T-helper 2 cell treated with Interferon-gamma antibody and Interleukin-4, amounts not matched to agents 5 μg/mL and 100 μg/mL, for 36 hours (primary cell): ENCODE results near the gene ZNF492.
"Not testable (repeated sequence)": the region's sequence is repeated elsewhere in the genome, so short reads cannot be mapped to it uniquely, and the experiment has no call there.

Experiments used
- DNase-seq: peaks from one replicate; pipeline ENCODE4 v3.0.0; 2021; ENCODE audit warnings: low spot score
- H3K27ac Mint-ChIP-seq: one replicate; pipeline ENCODE4 v1.8.0; 2021; ENCODE audit warnings: mild to moderate bottlenecking, mixed read lengths
- H3K27me3 Mint-ChIP-seq: one replicate; pipeline ENCODE4 v1.8.0; 2021; ENCODE audit warnings: low read depth, mixed read lengths
- H3K36me3 Mint-ChIP-seq: one replicate; pipeline ENCODE4 v1.8.0; 2021; ENCODE audit warnings: low read depth, mixed read lengths
- H3K4me1 Mint-ChIP-seq: one replicate; pipeline ENCODE4 v1.8.0; 2021; ENCODE audit warnings: low read depth, mixed read lengths
- H3K4me3 Mint-ChIP-seq: one replicate; pipeline ENCODE4 v1.8.0; 2022; ENCODE audit warnings: mild to moderate bottlenecking, moderate library complexity, mixed read lengths
- H3K9me3 Mint-ChIP-seq: one replicate; pipeline ENCODE4 v1.8.0; 2021; ENCODE audit warnings: mixed read lengths

The ZNF492 gene

GRCh38 chr19:22623841-22624221 is 10.3 kb upstream of the ZNF492 start:
- H3K4me1 Mint-ChIP-seq = no peaks in the 10 kb centered on the region
- H3K36me3 Mint-ChIP-seq = no peaks in the 10 kb centered on the region
- no peaks in the 10 kb centered on the region for H3K27me3 Mint-ChIP-seq
- H3K9me3 Mint-ChIP-seq = peaks cover 34% of the 10 kb centered on the region
- no peak overlapping the region for H3K4me3 Mint-ChIP-seq
- H3K27ac Mint-ChIP-seq = no peak overlapping the region
- DNase-seq = no peak

DNA sequence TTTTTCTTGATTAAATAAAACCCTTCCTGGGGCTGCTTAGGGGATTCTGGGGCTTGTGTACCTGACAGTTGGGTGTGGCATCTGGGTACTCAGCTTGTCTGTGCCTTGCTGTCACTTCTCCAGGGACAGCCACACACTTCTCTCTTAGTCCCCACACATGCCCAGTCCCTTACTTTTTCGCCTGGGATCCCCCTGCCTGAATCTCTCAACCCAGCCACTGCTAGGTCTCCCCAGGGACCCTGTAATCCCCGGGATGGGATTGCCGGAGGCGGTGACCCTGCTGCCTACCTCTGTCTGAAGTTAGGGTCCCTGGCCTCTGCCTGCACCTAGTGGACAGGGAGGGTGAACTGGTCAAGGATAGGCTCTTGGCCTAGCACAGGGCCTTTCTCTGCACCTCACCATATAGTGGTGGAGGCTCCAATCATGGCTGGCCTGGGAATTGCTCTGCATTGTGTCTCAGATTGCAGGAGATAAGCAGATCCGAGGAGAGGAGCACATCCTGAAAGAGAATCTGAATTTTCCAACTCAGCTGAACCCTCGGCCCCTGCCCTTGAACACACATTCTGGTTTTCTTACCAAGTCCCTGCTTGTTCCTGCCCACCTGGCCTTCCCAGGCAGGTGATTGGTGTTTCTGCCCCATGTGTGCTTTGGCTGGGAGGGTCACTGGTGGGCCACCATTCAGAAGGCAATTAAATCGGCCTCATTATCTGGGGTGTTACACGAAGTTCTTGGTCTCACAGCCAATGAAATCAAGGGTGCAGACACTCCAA is 8.7 kb upstream of the ZNF492 start:
- H3K9me3 Mint-ChIP-seq = peaks cover 33% of the 10 kb centered on the region
- no peak overlapping the region for H3K27ac Mint-ChIP-seq
- DNase-seq = no peak
- H3K27me3 Mint-ChIP-seq = no peaks in the 10 kb centered on the region
- no peaks in the 10 kb centered on the region for H3K4me1 Mint-ChIP-seq
- H3K4me3 Mint-ChIP-seq = no peak overlapping the region
- no peaks in the 10 kb centered on the region for H3K36me3 Mint-ChIP-seq

DNA sequence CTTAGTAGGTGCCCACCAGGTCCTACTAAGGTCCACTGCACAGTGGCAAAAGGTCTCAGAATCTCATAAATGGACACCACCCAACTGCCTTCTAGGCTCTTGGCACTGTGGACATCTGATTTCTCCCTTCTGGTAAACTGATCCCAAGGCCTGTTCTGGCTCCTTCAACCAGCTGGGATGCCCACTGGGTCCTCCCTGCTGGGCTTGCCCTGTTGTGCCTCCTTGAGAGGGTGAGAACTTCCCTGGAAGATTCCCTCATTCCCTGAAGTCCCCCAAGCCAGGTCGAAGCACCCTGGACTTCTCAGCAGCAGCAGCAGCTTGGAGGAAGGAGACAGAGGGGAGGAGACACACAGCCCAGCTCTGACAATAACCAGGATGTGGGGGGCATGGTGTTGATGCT is 6.6 kb upstream of the ZNF492 start:
- Mint-ChIP-seq H3K4me3 (no peak overlapping the region), H3K36me3 (no peaks in the 10 kb centered on the region), H3K27ac (no peak overlapping the region), H3K27me3 (no peaks in the 10 kb centered on the region), H3K9me3 (peaks cover 37% of the 10 kb centered on the region), H3K4me1 (no peaks in the 10 kb centered on the region)
- DNase-seq = no peak

DNA sequence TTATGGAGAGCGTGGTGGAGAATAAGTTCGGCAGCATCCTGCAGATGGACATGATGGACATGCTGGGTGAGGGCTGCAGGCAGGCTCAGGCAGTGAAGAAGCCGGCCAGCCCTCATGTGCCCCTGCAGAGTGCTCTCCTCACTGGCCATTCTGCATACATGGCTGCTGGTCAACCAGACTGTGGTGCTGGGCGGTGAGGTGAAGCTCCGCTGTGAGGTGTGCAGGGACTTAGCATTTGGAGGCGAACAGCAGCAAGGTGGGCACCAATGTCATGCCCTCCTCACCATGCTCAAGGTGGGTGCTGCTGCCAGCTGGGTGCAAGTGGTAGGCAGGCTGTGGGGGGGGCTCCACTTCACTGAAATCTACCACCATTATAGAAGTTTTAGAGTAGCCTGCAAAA is 5.7 kb upstream of the ZNF492 start:
- DNase-seq = no peak
- H3K27me3 Mint-ChIP-seq = no peaks in the 10 kb centered on the region
- no peak overlapping the region for H3K4me3 Mint-ChIP-seq
- peaks cover 37% of the 10 kb centered on the region for H3K9me3 Mint-ChIP-seq
- no peaks in the 10 kb centered on the region for H3K36me3 Mint-ChIP-seq
- H3K27ac Mint-ChIP-seq = no peak overlapping the region
- no peaks in the 10 kb centered on the region for H3K4me1 Mint-ChIP-seq

GRCh38 chr19:22634450-22634827 is 315 bp downstream of the ZNF492 start:
- Mint-ChIP-seq H3K27ac (no peak overlapping the region), H3K36me3 (no peaks in the 10 kb centered on the region), H3K4me1 (no peaks in the 10 kb centered on the region)

DNA sequence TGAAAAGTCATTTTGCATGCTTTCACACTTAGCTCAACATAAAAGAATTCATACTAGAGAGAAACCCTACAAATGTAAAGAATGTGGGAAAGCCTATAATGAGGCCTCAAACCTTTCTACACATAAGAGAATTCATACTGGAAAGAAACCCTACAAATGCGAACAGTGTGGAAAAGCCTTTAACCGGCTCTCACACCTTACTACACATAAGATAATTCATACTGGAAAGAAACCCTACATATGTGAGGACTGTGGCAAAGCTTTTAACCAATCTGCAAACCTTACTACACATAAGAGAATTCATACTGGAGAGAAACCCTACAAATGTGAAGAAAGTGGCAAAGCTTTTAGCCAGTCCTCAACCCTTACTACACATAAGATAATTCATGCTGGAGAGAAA is 51.4 kb downstream of the ZNF492 start:
- not testable (repeated sequence) for H3K27ac Mint-ChIP-seq, H3K4me3 Mint-ChIP-seq, H3K36me3 Mint-ChIP-seq, H3K4me1 Mint-ChIP-seq, H3K27me3 Mint-ChIP-seq, DNase-seq
- H3K9me3 Mint-ChIP-seq = peaks cover 37% of the 10 kb centered on the region

More at GRCh38 chr19:22634450-22634827, 315 bp downstream of the ZNF492 start:
- Mint-ChIP-seq H3K27me3 (no peaks in the 10 kb centered on the region), H3K4me3 (peak overlapping the region; percentile 54), H3K9me3 (peaks cover 22% of the 10 kb centered on the region)
- DNase-seq = no peak

- not testable (repeated sequence) for H3K4me3 Mint-ChIP-seq
These were observed 68.5 kb downstream of the ZNF492 start for GRCh38 chr19:22702661-22703060.

GRCh38 chr19:22703096-22703495 is 69.0 kb downstream of the ZNF492 start:
- H3K36me3 Mint-ChIP-seq, H3K27me3 Mint-ChIP-seq, H3K27ac Mint-ChIP-seq, DNase-seq, H3K4me1 Mint-ChIP-seq, H3K4me3 Mint-ChIP-seq: not testable (repeated sequence)
- peaks cover 38% of the 10 kb centered on the region for H3K9me3 Mint-ChIP-seq

More at GRCh38 chr19:22702661-22703060, 68.5 kb downstream of the ZNF492 start:
- H3K27me3 Mint-ChIP-seq, DNase-seq, H3K36me3 Mint-ChIP-seq, H3K4me1 Mint-ChIP-seq, H3K27ac Mint-ChIP-seq: not testable (repeated sequence)
- H3K9me3 Mint-ChIP-seq = peaks cover 41% of the 10 kb centered on the region

DNA sequence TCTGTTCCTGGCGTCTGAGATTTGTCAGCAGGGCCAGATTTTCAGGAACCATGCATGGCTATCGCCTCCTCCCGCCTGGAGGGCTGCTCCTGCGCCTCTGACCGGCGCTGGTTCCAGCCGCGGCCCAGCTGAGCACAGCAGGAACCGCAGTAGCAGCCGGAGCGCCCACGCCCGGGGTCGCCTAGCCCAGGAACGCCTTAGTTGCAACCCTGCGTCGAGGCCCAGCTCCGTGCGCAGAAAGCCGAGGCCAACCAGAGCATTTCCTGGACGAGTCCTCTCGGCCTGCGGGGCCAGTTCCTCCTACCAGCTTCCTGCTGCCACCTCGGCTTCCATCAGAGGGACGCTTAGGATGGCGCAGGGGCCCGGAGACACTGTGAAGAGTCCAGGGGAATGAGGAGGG is 74.9 kb downstream of the ZNF492 start:
- DNase-seq = no peak
- peaks cover 26% of the 10 kb centered on the region for H3K9me3 Mint-ChIP-seq
- no peaks in the 10 kb centered on the region for H3K27me3 Mint-ChIP-seq
- no peak overlapping the region for H3K4me3 Mint-ChIP-seq
- H3K36me3 Mint-ChIP-seq = no peaks in the 10 kb centered on the region
- no peaks in the 10 kb centered on the region for H3K4me1 Mint-ChIP-seq
- no peak overlapping the region for H3K27ac Mint-ChIP-seq
